Measurements from ENCODE around the gene DOK3.
"Not testable (repeated sequence)": the region's sequence is repeated elsewhere in the genome, so short reads cannot be mapped to it uniquely, and the experiment has no call there.

Gene DOK3

DNA sequence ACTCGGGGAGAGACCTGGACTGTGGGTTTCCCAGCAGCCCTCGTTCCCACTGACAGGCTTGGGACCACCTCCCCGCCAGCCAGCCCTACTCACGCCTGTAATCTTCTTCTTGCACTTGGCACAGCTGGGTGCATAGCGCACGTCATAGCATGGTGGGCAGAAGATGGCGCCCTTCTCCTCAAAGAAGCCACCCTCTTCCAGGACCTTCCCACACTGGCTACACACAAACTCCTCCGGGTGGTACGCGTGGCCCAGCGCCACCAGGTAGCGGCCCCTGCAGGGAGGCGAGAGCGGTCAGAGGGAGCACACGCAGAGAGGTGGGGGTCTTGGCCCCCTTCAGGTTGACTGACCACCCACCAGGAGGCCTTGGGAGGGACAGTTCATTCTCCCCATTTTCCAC lies 21.7 kb downstream of the DOK3 start:
- H3K4me3 ChIP-seq (ENCODE audit: low read depth, low read length): no peak overlapping the region
- TF ChIP-seq, protein P1, sequence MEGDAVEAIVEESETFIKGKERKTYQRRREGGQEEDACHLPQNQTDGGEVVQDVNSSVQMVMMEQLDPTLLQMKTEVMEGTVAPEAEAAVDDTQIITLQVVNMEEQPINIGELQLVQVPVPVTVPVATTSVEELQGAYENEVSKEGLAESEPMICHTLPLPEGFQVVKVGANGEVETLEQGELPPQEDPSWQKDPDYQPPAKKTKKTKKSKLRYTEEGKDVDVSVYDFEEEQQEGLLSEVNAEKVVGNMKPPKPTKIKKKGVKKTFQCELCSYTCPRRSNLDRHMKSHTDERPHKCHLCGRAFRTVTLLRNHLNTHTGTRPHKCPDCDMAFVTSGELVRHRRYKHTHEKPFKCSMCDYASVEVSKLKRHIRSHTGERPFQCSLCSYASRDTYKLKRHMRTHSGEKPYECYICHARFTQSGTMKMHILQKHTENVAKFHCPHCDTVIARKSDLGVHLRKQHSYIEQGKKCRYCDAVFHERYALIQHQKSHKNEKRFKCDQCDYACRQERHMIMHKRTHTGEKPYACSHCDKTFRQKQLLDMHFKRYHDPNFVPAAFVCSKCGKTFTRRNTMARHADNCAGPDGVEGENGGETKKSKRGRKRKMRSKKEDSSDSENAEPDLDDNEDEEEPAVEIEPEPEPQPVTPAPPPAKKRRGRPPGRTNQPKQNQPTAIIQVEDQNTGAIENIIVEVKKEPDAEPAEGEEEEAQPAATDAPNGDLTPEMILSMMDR (IDR thresholded peaks at IDR 0.05; ENCODE audit: borderline replicate concordance, insufficient read depth, low read depth, low read length): 0 out of 2 replicates have a peak, but pooled peaks have one; percentile 5

DNA sequence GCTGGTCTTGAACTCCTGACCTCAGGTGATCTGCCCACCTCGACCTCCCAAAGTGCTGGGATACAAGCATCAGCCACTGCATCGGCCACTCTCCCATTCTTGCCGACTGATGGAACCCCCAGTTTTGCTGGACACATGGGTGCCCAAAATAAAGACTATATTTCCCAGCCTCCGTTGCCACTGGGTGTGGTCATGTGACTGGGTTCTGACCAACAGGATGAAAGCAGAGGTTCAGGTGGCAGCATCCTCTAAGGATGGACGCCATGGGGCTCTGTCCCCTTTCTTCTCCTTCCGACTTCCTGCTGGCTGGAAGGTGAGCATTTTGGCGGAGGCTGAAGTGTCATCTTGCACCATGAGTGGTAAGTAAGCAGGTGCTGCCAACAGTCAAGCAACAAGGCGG lies 22.5 kb downstream of the DOK3 start:
- no peak overlapping the region for H3K4me3 ChIP-seq (ENCODE audit: low read depth, low read length)
- TF ChIP-seq, protein P1 (IDR thresholded peaks at IDR 0.05; ENCODE audit: borderline replicate concordance, insufficient read depth, low read depth, low read length): no peak

DNA sequence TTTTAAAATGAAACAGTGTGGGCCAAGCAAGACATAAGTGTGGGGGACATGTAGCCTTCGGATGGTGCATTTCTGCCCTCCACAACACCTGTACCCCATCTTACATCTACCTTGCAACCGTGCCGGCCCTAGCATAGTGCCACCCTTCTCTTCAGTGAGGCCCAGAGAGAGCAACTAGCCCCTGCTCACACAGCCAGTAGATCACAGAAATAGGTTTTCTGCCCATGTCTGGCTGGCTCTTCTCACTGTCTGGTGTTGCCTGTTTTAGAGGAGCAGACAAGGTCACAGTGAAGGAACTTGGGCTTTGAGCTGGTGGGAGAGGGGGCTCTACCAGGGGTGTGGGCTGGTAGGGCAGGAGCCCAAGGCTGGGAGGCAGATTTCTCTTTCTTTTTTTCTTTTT lies 23.4 kb downstream of the DOK3 start:
- TF ChIP-seq, protein P1 (IDR thresholded peaks at IDR 0.05; ENCODE audit: borderline replicate concordance, insufficient read depth, low read depth, low read length): no peak
- no peak overlapping the region for H3K4me3 ChIP-seq (ENCODE audit: low read depth, low read length)

DNA sequence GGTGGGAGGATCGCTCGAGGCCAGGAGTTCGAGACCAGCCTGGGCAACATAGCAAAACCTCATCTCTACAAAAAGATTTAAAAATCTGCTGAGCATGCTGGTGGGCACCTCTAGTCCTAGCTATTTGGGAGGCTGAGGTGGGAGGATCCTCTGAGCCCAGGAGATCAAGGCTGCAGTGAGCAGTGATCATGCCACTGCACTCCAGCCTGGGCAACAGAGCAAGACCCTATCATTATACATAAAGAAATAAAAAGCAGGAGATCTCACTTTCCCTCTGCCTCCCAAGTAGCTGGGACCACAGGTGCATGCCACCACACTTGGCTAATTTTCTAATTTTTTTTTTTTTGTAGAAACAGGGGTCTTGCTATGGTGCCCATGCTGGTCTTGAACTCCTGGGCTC lies 23.9 kb downstream of the DOK3 start:
- H3K4me3 ChIP-seq (ENCODE audit: low read depth, low read length): not testable (repeated sequence)

DNA sequence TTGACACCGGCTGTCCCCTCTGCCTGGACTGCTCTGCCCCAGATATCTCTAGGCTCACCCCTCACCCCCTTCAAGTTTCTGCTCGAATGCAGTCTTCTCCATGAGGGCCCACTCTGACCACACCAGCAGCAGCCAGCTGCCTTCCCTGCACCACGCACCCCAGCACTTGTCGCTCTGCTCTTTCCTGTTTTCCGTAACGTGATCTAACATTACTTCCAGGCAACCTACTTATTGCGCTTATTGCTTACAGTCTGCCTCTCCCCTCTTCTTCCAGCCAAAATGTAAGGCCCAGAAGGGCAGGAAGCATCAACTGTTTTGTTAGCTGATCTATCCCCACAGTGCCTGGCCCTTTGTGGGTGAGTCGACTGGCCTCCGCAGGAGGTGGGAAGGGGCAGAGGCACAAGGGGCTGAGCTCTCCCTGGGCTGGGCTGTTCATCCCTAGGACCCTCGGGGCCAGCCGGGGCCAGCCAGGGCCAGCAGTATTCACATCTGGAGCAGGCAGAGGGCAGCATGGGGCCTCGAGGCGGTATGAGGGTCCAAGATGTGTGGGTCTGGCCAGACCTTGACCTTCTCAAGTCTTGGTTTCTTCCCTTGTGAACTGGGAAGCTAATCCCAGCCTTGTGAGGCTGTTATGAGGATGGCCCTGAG lies 24.6 kb downstream of the DOK3 start:
- TF ChIP-seq, protein P1 (IDR thresholded peaks at IDR 0.05; ENCODE audit: borderline replicate concordance, insufficient read depth, low read depth, low read length): no peak
- no peak overlapping the region for H3K4me3 ChIP-seq (ENCODE audit: low read depth, low read length)

DNA sequence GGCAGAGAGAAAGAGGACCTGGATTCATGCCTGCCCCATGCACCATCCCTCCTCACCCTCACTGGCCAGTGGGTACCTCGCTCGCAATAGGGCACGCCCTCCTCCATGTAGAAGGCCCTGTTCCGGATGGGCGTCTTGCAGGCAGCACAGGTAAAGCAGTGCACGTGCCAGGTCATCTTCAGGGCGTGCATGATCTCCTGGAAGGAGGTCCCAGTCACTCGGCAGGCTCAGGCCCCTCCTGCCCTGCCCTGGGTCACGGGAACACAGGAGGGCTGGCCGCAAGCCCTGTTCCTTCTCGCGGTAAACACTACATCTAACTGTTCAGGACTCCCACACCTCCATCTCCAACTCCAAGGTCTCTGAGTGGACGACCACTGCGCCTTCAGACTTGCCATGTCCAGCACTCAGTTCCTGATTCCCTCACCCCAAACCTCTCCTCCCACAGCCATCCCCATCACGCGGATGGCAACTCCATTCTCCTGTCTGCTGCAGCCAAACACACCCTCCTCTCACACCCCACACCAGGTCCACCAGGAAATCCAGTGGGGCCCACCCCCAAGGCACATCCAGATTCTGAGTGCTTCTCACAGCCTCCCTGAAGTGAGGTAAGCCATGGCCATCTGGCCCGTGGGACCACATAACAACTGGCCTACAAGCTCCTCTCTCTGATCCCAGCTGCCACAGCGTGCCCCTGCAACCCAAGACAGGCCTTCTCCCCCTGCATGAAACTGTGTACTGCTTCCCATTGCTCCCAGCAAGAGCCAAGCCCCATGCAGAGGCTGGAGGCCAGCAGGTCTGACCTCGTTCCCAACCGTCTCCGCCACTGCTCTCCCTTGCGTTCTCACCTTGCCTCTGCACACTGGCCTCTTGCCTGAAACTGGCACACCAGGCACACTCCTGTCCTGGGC lies 25.4 kb downstream of the DOK3 start:
- H3K4me3 ChIP-seq (ENCODE audit: low read depth, low read length): no peak overlapping the region
- TF ChIP-seq, protein P1 (IDR thresholded peaks at IDR 0.05; ENCODE audit: borderline replicate concordance, insufficient read depth, low read depth, low read length): no peak

DNA sequence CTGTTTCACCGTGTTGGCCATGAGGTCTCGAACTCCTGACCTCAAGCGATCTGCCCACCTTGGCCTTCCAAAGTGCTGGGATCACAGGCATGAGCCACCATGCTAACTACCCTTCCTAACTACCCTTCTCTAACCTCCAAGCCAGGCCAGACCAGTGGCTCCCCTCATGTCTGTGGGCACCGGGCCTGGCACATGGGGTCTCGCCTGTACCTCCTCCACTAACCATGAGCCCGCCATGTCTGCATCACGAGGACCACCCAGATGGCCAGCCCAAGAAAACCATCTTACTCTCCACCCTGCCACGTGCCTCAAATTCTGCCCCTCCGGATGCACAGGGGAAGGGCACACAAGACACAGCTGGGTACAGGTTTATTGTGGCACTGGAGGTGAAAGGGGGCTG lies 26.6 kb downstream of the DOK3 start:
- TF ChIP-seq, protein P1 (IDR thresholded peaks at IDR 0.05; ENCODE audit: borderline replicate concordance, insufficient read depth, low read depth, low read length): no peak
- H3K4me3 ChIP-seq (ENCODE audit: low read depth, low read length): no peak overlapping the region
